IMR-90 (cell line): ENCODE results near the gene SYT2. TPM values are rescaled to one million over a fixed set of nuclear protein-coding genes. Genes with fewer than 3 reads are reported as not detected.

ENCODE experiments used
- ATAC-seq: fragments of 200-7000 bp; cut with Tn5 transposase; 2 replicates; pipeline ENCODE4 v1.9.1; 2020; ENCODE audit warnings: low read depth, mild to moderate bottlenecking, moderate library complexity
- BruUV-seq: library from RNA; stranded (reverse); fragments of 400-500 nt; replicated peaks from 2 replicates; lab custom pipeline; 2021; lab: Mats Ljungman, UMichigan
- CTCF ChIA-PET: fragments of 300-600 bp; formaldehyde crosslinking; extraction: SDS; loops from one replicate; lab custom pipeline; 2021; ENCODE audit warnings: antibody characterized with exemption; lab: Yijun Ruan, JAX
- POLR2A ChIA-PET: fragments of 300-600 bp; sonication (Branson Sonifier 250); formaldehyde crosslinking; loops from one replicate; lab custom pipeline; 2022; ENCODE audit warnings: antibody characterized with exemption; ENCODE audit not compliant: unreplicated experiment; lab: Charles Lee
- DNase-seq: peaks from one replicate; pipeline ENCODE4 v3.0.0; 2013
- H2AFZ ChIP-seq: replicated peaks from 2 replicates; pipeline ENCODE3; 2013; ENCODE audit warnings: low read length, mild to moderate bottlenecking; ENCODE audit not compliant: poor library complexity
- H2AK5ac ChIP-seq: 2 replicates; pipeline ENCODE4 v1.6.1; 2013; ENCODE audit warnings: low read depth, low read length, inconsistent platforms
- H2AK9ac ChIP-seq: replicated peaks from 2 replicates; pipeline ENCODE3; 2013; ENCODE audit warnings: mild to moderate bottlenecking, low read depth, low read length, moderate library complexity; ENCODE audit not compliant: poor library complexity
- H2BK120ac ChIP-seq: 2 replicates; pipeline ENCODE4 v1.6.1; 2013; ENCODE audit warnings: low read depth, low read length, inconsistent platforms
- H2BK15ac ChIP-seq: 3 replicates; pipeline ENCODE4 v1.6.1; 2013; ENCODE audit warnings: low read depth, low read length, inconsistent platforms
- H2BK20ac ChIP-seq: 2 replicates; pipeline ENCODE4 v1.6.1; 2013; ENCODE audit warnings: low read depth, mild to moderate bottlenecking, inconsistent platforms, low read length, moderate library complexity
- H2BK5ac ChIP-seq: 2 replicates; pipeline ENCODE4 v1.6.1; 2013; ENCODE audit warnings: mild to moderate bottlenecking, low read depth, low read length, inconsistent platforms; ENCODE audit not compliant: poor library complexity, severe bottlenecking
- H3K14ac ChIP-seq: replicated peaks from 2 replicates; pipeline ENCODE4 v1.6.1; 2013; ENCODE audit warnings: low read depth, low read length, inconsistent platforms
- H3K18ac ChIP-seq: 2 replicates; pipeline ENCODE4 v1.6.1; 2013; ENCODE audit warnings: low read depth, low read length, control low read depth
- H3K23ac ChIP-seq: 2 replicates; pipeline ENCODE4 v1.6.1; 2013; ENCODE audit warnings: low read depth, low read length, inconsistent platforms
- H3K27ac ChIP-seq: 2 replicates; pipeline ENCODE4 v1.5.1; 2013; ENCODE audit warnings: mild to moderate bottlenecking, control low read depth, low read length; ENCODE audit not compliant: insufficient read depth
- H3K27me3 ChIP-seq: 2 replicates; pipeline ENCODE4 v1.6.1; 2013; ENCODE audit warnings: low read length; ENCODE audit not compliant: control insufficient read depth, insufficient read depth
- H3K36me3 ChIP-seq: 2 replicates; pipeline ENCODE4 v1.6.1; 2013; ENCODE audit warnings: low read length, mixed read lengths; ENCODE audit not compliant: control insufficient read depth, insufficient read depth
- H3K4ac ChIP-seq: 2 replicates; pipeline ENCODE4 v1.6.1; 2013; ENCODE audit warnings: low read depth, low read length, inconsistent platforms
- H3K4me1 ChIP-seq: 2 replicates; pipeline ENCODE4 v1.6.1; 2013; ENCODE audit warnings: low read length, mixed read lengths; ENCODE audit not compliant: control insufficient read depth, insufficient read depth
- H3K4me2 ChIP-seq: 2 replicates; pipeline ENCODE4 v1.6.1; 2013; ENCODE audit warnings: low read depth, mild to moderate bottlenecking, control low read depth, low read length, moderate library complexity
- H3K4me3 ChIP-seq: 2 replicates; pipeline ENCODE4 v1.5.1; 2013; ENCODE audit warnings: low read depth, mild to moderate bottlenecking, control low read depth, low read length, moderate library complexity; ENCODE audit not compliant: insufficient read depth
- H3K56ac ChIP-seq: 2 replicates; pipeline ENCODE4 v1.6.1; 2013; ENCODE audit warnings: low read length, inconsistent platforms; ENCODE audit not compliant: insufficient read depth; ENCODE audit errors: extremely low read depth
- H3K79me1 ChIP-seq, 2 experiments: 2 replicates each; pipeline ENCODE4 v1.6.1; 2013; ENCODE audit warnings: low read length in 2 of 2, inconsistent platforms in 1 of 2, low read depth in 1 of 2
- H3K9ac ChIP-seq: 2 replicates; pipeline ENCODE4 v1.6.1; 2013; ENCODE audit warnings: low read depth, low read length, control low read depth
- H3K9me1 ChIP-seq: 2 replicates; pipeline ENCODE4 v1.6.1; 2013; ENCODE audit warnings: low read length, inconsistent platforms; ENCODE audit not compliant: insufficient read depth
- H3K9me3 ChIP-seq: 2 replicates; pipeline ENCODE4 v1.6.1; 2013; ENCODE audit warnings: low read length; ENCODE audit not compliant: control insufficient read depth, insufficient read depth
- H4K20me1 ChIP-seq: 2 replicates; pipeline ENCODE4 v1.6.1; 2013; ENCODE audit warnings: low read length, inconsistent platforms; ENCODE audit not compliant: insufficient read depth
- H4K5ac ChIP-seq: 2 replicates; pipeline ENCODE4 v1.6.1; 2013; ENCODE audit warnings: mild to moderate bottlenecking, low read depth, low read length, control low read depth
- H4K8ac ChIP-seq, 2 experiments: 2 replicates each; pipeline ENCODE4 v1.6.1; 2013; ENCODE audit warnings: low read depth in 2 of 2, low read length in 2 of 2, control low read depth in 1 of 2, inconsistent platforms in 1 of 2
- H4K91ac ChIP-seq: 2 replicates; pipeline ENCODE4 v1.6.1; 2013; ENCODE audit warnings: low read depth, low read length, inconsistent platforms; ENCODE audit not compliant: insufficient read depth
- MAZ ChIP-seq: IDR thresholded peaks from 2 replicates; pipeline ENCODE4 v1.6.1; 2012; ENCODE audit warnings: low read depth, mild to moderate bottlenecking, low read length, improper control_type of control experiment, moderate library complexity, borderline replicate concordance
- MXI1 ChIP-seq: IDR thresholded peaks from 2 replicates; pipeline ENCODE4 v1.6.1; 2012; ENCODE audit warnings: low read depth, mild to moderate bottlenecking, low read length, moderate library complexity, borderline replicate concordance
- NFE2L2 ChIP-seq: fragments of 150-350 bp; IDR thresholded peaks from 2 replicates; pipeline ENCODE4 v1.6.1; 2016; ENCODE audit warnings: low read depth, mild to moderate bottlenecking, low read length
- POLR2A ChIP-seq: IDR thresholded peaks from 2 replicates; pipeline ENCODE4 v1.6.1; 2012; ENCODE audit warnings: mild to moderate bottlenecking, low read depth, low read length
- WGBS, 2 experiments: methylation state at CpG; one replicate each; pipeline versions ENCODE4 v1.1.5 to v1.1.7; 2013; ENCODE audit warnings: missing lambda C conversion rate in 2 of 2; ENCODE audit not compliant: insufficient read length in 1 of 2; ENCODE audit errors: extremely low coverage in 2 of 2; 5-methylcytosine and 5-hydroxymethylcytosine counted together
- dilution Hi-C: fragments of 300-500 bp; cut with HindIII; formaldehyde crosslinking; loops from one replicate; pipeline ENCODE4 v1.14.3; 2018; ENCODE audit warnings: low sequenced_read_pairs; ENCODE audit not compliant: unreplicated experiment
- in situ Hi-C: fragments of 300-500 bp; cut with MboI; formaldehyde crosslinking; loops from 3 replicates; pipeline ENCODE4 v1.14.3; 2019; ENCODE audit warnings: low sequenced_read_pairs, inconsistent platforms, mixed read lengths
- intact Hi-C: fragments of 100-400 bp; cut with micrococcal nuclease; formaldehyde crosslinking; loops from 2 replicates; pipeline ENCODE4 v1.10.0; 2022
- polyA plus RNA-seq, 3 experiments: library from polyadenylated mRNA; depleted of rRNA; stranded (reverse); fragments of >200 nt; gene quantifications; 2 replicates each; pipeline ENCODE4 v1.2.3, GENCODE V29; 2012; ENCODE audit warnings: low replicate concordance in 1 of 3
- total RNA-seq: library from RNA; depleted of rRNA; stranded (reverse); fragments of >200 nt; gene quantifications from 2 replicates; pipeline ENCODE4 v1.2.3, GENCODE V29; 2012
- TF ChIP-seq, protein P1 (sequence below): fragments of 150-350 bp; IDR thresholded peaks from 2 replicates; pipeline ENCODE4 v1.6.1; 2016; ENCODE audit warnings: low read depth, mild to moderate bottlenecking, low read length, moderate library complexity, borderline replicate concordance

SYT2 gene
- total and polyA plus RNA-seq, 2 of the 4 experiments (the other 2 are of a cell fraction): under 0.01 TPM

- peak overlapping the region; percentile 99 for H2BK20ac ChIP-seq
- H3K56ac ChIP-seq: peak overlapping the region; percentile 95
- peak overlapping the region; percentile 99 for H4K91ac ChIP-seq
- peak overlapping the region; percentile 94 for H3K14ac ChIP-seq
- ChIA-PET CTCF (interaction anchor here (0.5 to 2.2 kb wide), 3 partner anchors 10 to 22 kb away, joined by 4 to 11 read pairs (median 8); no protein-coding TSS in a partner anchor), POLR2A (no interaction called here)
- ATAC-seq (peak; percentile 12; the same call in 1 of the 2 replicates), DNase-seq (peak; percentile 50)
- no peaks in the 10 kb centered on the region for H3K9me3 ChIP-seq
- H4K20me1 ChIP-seq: no peaks in the 10 kb centered on the region
- peak overlapping the region; percentile 73 for H3K4me2 ChIP-seq
- peak overlapping the region; percentile 78 for H2AK9ac ChIP-seq
- peak overlapping the region; percentile 100 for H3K18ac ChIP-seq
- H3K27me3 ChIP-seq: no peaks in the 10 kb centered on the region
- H3K23ac ChIP-seq: peak overlapping the region; percentile 96
- 29% methylated on average over 1 of the region's 6 CpGs; no CpG with 5 or more reads in 1 of the 2 experiments for WGBS, 2 experiments
- H3K4me1 ChIP-seq: peaks cover 40% of the 10 kb centered on the region
- peak overlapping the region; percentile 98 for H2AK5ac ChIP-seq
- H3K27ac ChIP-seq: peak overlapping the region; percentile 89
- peak overlapping the region; percentile 87 for H3K9ac ChIP-seq
- H3K36me3 ChIP-seq: peaks cover 6% of the 10 kb centered on the region
- H2AFZ ChIP-seq: no peak overlapping the region
- BruUV-seq: no TSS peak
- dilution Hi-C loops: no loop called here
- peak overlapping the region; percentile 99 for H4K5ac ChIP-seq
- peaks cover 0 to 4% of the 10 kb centered on the region in 2 experiments; a peak in 2 of 4 replicates for H3K79me1 ChIP-seq
- in situ Hi-C loops: no loop called here
- H2BK120ac ChIP-seq: peak overlapping the region; percentile 98
- H2BK15ac ChIP-seq: peak overlapping the region; percentile 97
- no peak overlapping the region for H3K4me3 ChIP-seq
- peak overlapping the region; percentile 98 for H2BK5ac ChIP-seq
- peaks cover 28% of the 10 kb centered on the region for H3K9me1 ChIP-seq
- H3K4ac ChIP-seq: peak overlapping the region; percentile 99
- intact Hi-C loops: no loop called here
- TF ChIP-seq NFE2L2 (no peak), POLR2A (no peak), MAZ (no peak), MXI1 (no peak)
- TF ChIP-seq, protein P1, sequence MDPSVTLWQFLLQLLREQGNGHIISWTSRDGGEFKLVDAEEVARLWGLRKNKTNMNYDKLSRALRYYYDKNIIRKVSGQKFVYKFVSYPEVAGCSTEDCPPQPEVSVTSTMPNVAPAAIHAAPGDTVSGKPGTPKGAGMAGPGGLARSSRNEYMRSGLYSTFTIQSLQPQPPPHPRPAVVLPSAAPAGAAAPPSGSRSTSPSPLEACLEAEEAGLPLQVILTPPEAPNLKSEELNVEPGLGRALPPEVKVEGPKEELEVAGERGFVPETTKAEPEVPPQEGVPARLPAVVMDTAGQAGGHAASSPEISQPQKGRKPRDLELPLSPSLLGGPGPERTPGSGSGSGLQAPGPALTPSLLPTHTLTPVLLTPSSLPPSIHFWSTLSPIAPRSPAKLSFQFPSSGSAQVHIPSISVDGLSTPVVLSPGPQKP: no peak
- H4K8ac ChIP-seq: peak overlapping the region; percentile 87 to 98
Measured at GRCh38 chr1:202578565-202578964, 131.7 kb downstream of the SYT2 start.
